HL-60 (cell line): Measurements from ENCODE around the gene CDH1.

Experiments
- CTCF ChIP-seq: IDR thresholded peaks from one replicate; pipeline ENCODE4 v1.5.1; 2011; ENCODE audit warnings: low read length, control low read depth, inconsistent platforms; ENCODE audit not compliant: insufficient read depth
- GABPA ChIP-seq: IDR thresholded peaks from 2 replicates; pipeline ENCODE4 v1.6.1; 2012; ENCODE audit warnings: low read depth
- POLR2AphosphoS5 ChIP-seq: IDR thresholded peaks from 2 replicates; pipeline ENCODE4 v1.6.1; 2012; ENCODE audit warnings: low read depth
- REST ChIP-seq: IDR thresholded peaks from 2 replicates; pipeline ENCODE4 v1.6.1; 2012; ENCODE audit warnings: low read depth; ENCODE audit not compliant: insufficient replicate concordance

GRCh38 chr16:68762996-68763756 lies 26.1 kb downstream of the CDH1 start:
- TF ChIP-seq GABPA (no peak), POLR2AphosphoS5 (no peak), CTCF (no peak), REST (no peak)
